K562 (cell line): ENCODE results near the gene RINT1.

ENCODE experiments used
- CTCF ChIP-seq, 3 experiments: IDR thresholded peaks in 2 of 3; conservative IDR thresholded peaks in 1 of 3; 2 replicates each; pipeline ENCODE4 v1.5.1; 2011 to 2012; ENCODE audit warnings: low read length in 3 of 3, mild to moderate bottlenecking in 3 of 3, control low read depth in 2 of 3, improper control_type of control experiment in 1 of 3, inconsistent platforms in 1 of 3, low read depth in 1 of 3, mixed read lengths in 1 of 3, moderate library complexity in 1 of 3; ENCODE audit not compliant: insufficient read depth in 2 of 3
- NCOA2 ChIP-seq, 2 experiments: fragments of 450-650 bp; IDR thresholded peaks; 2 replicates each; pipeline ENCODE4 v1.6.1; 2018; ENCODE audit warnings: mild to moderate bottlenecking in 2 of 2, moderate library complexity in 1 of 2; ENCODE audit not compliant: partially characterized antibody in 2 of 2
- TEAD4 ChIP-seq, 2 experiments: sonication (generic) in 1 of 2; formaldehyde crosslinking in 1 of 2; IDR thresholded peaks; 2 replicates each; pipeline versions ENCODE4 v1.6.1 to v1.8.0; 2012 to 2022; ENCODE audit warnings: borderline replicate concordance in 1 of 2, inconsistent platforms in 1 of 2, low read length in 1 of 2, mild to moderate bottlenecking in 1 of 2, missing genetic modification reagents in 1 of 2

- no peak for TF ChIP-seq NCOA2 (IDR thresholded peaks at IDR 0.05; ENCODE audit: partially characterized antibody in 2 of 2)
- TF ChIP-seq CTCF (IDR thresholded peaks at IDR 0.05 in 2 of 3, conservative IDR thresholded peaks at IDR 0.05 in 1 of 3; ENCODE audit: insufficient read depth in 2 of 3, low read depth in 1 of 3, low read length in 3 of 3) = no peak
- no peak for TF ChIP-seq TEAD4 (IDR thresholded peaks at IDR 0.05; ENCODE audit: low read length)
- TF ChIP-seq TEAD4 (CRISPR knock-in tag; IDR thresholded peaks at IDR 0.05; ENCODE audit: borderline replicate concordance) = no peak
These were observed 35.0 kb downstream of the RINT1 start for GRCh38 chr7:105567024-105567423.
